Panc1 (cell line): Measurements from ENCODE around the gene CDYL.

Source experiments
- CTCF ChIP-seq: fragments of 450-650 bp; IDR thresholded peaks from 2 replicates; pipeline ENCODE4 v1.5.1; 2017; ENCODE audit warnings: mild to moderate bottlenecking
- POLR2AphosphoS5 ChIP-seq: IDR thresholded peaks from 2 replicates; pipeline ENCODE4 v1.6.1; 2012; ENCODE audit warnings: mild to moderate bottlenecking, low read depth, low read length, moderate library complexity
- REST ChIP-seq, 2 experiments: IDR thresholded peaks; 2 replicates each; pipeline ENCODE4 v1.6.1; 2011 to 2012; ENCODE audit warnings: low read depth in 2 of 2, control low read depth in 1 of 2, low read length in 1 of 2, mild to moderate bottlenecking in 1 of 2, moderate library complexity in 1 of 2; ENCODE audit not compliant: insufficient read depth in 1 of 2
- SIN3A ChIP-seq: IDR thresholded peaks from 2 replicates; pipeline ENCODE4 v1.6.1; 2012; ENCODE audit warnings: low read depth, mild to moderate bottlenecking, low read length, moderate library complexity, borderline replicate concordance; ENCODE audit not compliant: insufficient read depth

GRCh38 chr6:4848382-4849068 is 72.3 kb downstream of the CDYL start:
- TF ChIP-seq CTCF (peak; percentile 74), POLR2AphosphoS5 (no peak), REST (IDR thresholded peaks at IDR 0.05; ENCODE audit: insufficient read depth in 1 of 2, low read depth in 2 of 2, low read length in 1 of 2) (no peak), SIN3A (no peak)
